ENCODE results near the gene RHBDF2.
A peak's percentile ranks its signal among the peaks of the same experiment; 100 is the strongest.
"Not testable (repeated sequence)": the region's sequence is repeated elsewhere in the genome, so short reads cannot be mapped to it uniquely, and the experiment has no call there.

RHBDF2 gene

GRCh38 chr17:76521262-76521661 is 20.0 kb upstream of the RHBDF2 start:
- TF ChIP-seq CTCF (IDR thresholded peaks at IDR 0.05): no peak
- intact Hi-C loops (cut with DNase I; ENCODE audit: low total_unique reads): loop anchor here (10.0 kb wide), 1 partner anchor 194 kb away; the partner anchor contains the start of gene MXRA7
- peaks cover 0 to 11% (median under 1%) of the 10 kb centered on the region in 4 donors for H3K4me1 ChIP-seq
- no peak overlapping the region for H3K27ac ChIP-seq
- DNase-seq: no peak
- H3K9me3 ChIP-seq: no peaks in the 10 kb centered on the region
- H3K4me3 ChIP-seq: no peak overlapping the region
- peaks cover 0 to 45% of the 10 kb centered on the region in 2 donors for H3K27me3 ChIP-seq
- H3K36me3 ChIP-seq: no peaks in the 10 kb centered on the region

- Histone ChIP-seq H3K4me3 (no peak overlapping the region), H3K27me3 (peaks cover 0 to 45% of the 10 kb centered on the region in 2 donors), H3K9me3 (no peaks in the 10 kb centered on the region), H3K4me1 (peaks cover 0 to 16% (median 6%) of the 10 kb centered on the region in 4 donors), H3K27ac (no peak overlapping the region), H3K36me3 (no peaks in the 10 kb centered on the region)
- intact Hi-C loops (cut with DNase I; ENCODE audit: low total_unique reads): no loop called here
- no peak for DNase-seq
- no peak for TF ChIP-seq CTCF (IDR thresholded peaks at IDR 0.05)
These were observed 18.1 kb upstream of the RHBDF2 start for GRCh38 chr17:76519048-76519966.

GRCh38 chr17:76517638-76518038 is 16.4 kb upstream of the RHBDF2 start:
- no peaks in the 10 kb centered on the region for H3K9me3 ChIP-seq
- no peak overlapping the region for H3K27ac ChIP-seq
- H3K36me3 ChIP-seq: no peaks in the 10 kb centered on the region
- no peak overlapping the region for H3K4me3 ChIP-seq
- DNase-seq: no peak
- TF ChIP-seq CTCF (IDR thresholded peaks at IDR 0.05): no peak
- H3K4me1 ChIP-seq: peaks cover 0 to 16% (median 4%) of the 10 kb centered on the region in 4 donors
- intact Hi-C loops (cut with DNase I; ENCODE audit: low total_unique reads): no loop called here
- H3K27me3 ChIP-seq: peaks cover 0 to 37% of the 10 kb centered on the region in 2 donors

GRCh38 chr17:76515274-76515949 is 14.2 kb upstream of the RHBDF2 start:
- DNase-seq: peak; percentile 91 to 92
- Histone ChIP-seq H3K4me3 (peak overlapping the region; percentile 12 to 36), H3K4me1 (peaks cover 0 to 16% (median 4%) of the 10 kb centered on the region in 4 donors), H3K9me3 (no peaks in the 10 kb centered on the region), H3K36me3 (no peaks in the 10 kb centered on the region), H3K27ac (peak overlapping the region; percentile 47 to 57), H3K27me3 (peaks cover 0 to 20% of the 10 kb centered on the region in 2 donors)
- intact Hi-C loops (cut with DNase I; ENCODE audit: low total_unique reads): no loop called here
- no peak for TF ChIP-seq CTCF (IDR thresholded peaks at IDR 0.05)

GRCh38 chr17:76514355-76514754 is 13.1 kb upstream of the RHBDF2 start:
- Histone ChIP-seq H3K27ac (peak overlapping the region in 1 of 2 donors; percentile 57), H3K4me1 (peaks cover 0 to 16% (median 4%) of the 10 kb centered on the region in 4 donors), H3K27me3 (peaks cover 0 to 11% of the 10 kb centered on the region in 2 donors)
- intact Hi-C loops (cut with DNase I; ENCODE audit: low total_unique reads); H3K36me3 ChIP-seq; H3K4me3 ChIP-seq; DNase-seq; H3K9me3 ChIP-seq: not testable (repeated sequence)

- Histone ChIP-seq H3K27ac (no peak overlapping the region), H3K27me3 (peaks cover 0 to 11% of the 10 kb centered on the region in 2 donors), H3K36me3 (no peaks in the 10 kb centered on the region), H3K4me1 (peaks cover 0 to 16% (median 4%) of the 10 kb centered on the region in 4 donors), H3K4me3 (no peak overlapping the region), H3K9me3 (no peaks in the 10 kb centered on the region)
- TF ChIP-seq CTCF (IDR thresholded peaks at IDR 0.05): no peak
- intact Hi-C loops (cut with DNase I; ENCODE audit: low total_unique reads): no loop called here
- no peak for DNase-seq
These were observed 12.1 kb upstream of the RHBDF2 start for GRCh38 chr17:76513306-76513692.
